RWPE2 (cell line): ENCODE results near the gene TOMM6.

Experiments
- ATAC-seq: fragments of 200-7000 bp; cut with Tn5 transposase; 3 replicates; pipeline ENCODE4 v1.9.1; 2021; ENCODE audit warnings: low read depth
- DNase-seq: peaks from one replicate; pipeline ENCODE4 v3.0.0-alpha.2; 2020; ENCODE audit warnings: low spot score
- H3K27ac ChIP-seq: fragments of 450-650 bp; 2 replicates; pipeline ENCODE4 v1.5.1; 2017; ENCODE audit warnings: mild to moderate bottlenecking; ENCODE audit not compliant: poor library complexity, severe bottlenecking
- H3K27me3 ChIP-seq: fragments of 250-450 bp; sonication (Bioruptor Pico); 2 replicates; pipeline ENCODE4 v1.5.1; 2021; ENCODE audit warnings: mild to moderate bottlenecking, moderate library complexity; ENCODE audit not compliant: insufficient read depth, poor library complexity, severe bottlenecking
- H3K36me3 ChIP-seq: fragments of 250-450 bp; sonication (Bioruptor Pico); 2 replicates; pipeline ENCODE4 v1.5.1; 2020; ENCODE audit warnings: low read depth, mild to moderate bottlenecking, moderate library complexity
- H3K4me1 ChIP-seq: fragments of 250-450 bp; sonication (Bioruptor Pico); 2 replicates; pipeline ENCODE4 v1.5.1; 2021; ENCODE audit warnings: mild to moderate bottlenecking, moderate library complexity; ENCODE audit not compliant: insufficient read depth, poor library complexity, severe bottlenecking
- H3K4me3 ChIP-seq: fragments of 250-450 bp; sonication (Bioruptor Pico); 2 replicates; pipeline ENCODE4 v1.5.1; 2021; ENCODE audit warnings: mild to moderate bottlenecking, moderate library complexity; ENCODE audit not compliant: severe bottlenecking
- H3K9me3 ChIP-seq: fragments of 250-450 bp; sonication (Bioruptor Pico); 2 replicates; pipeline ENCODE4 v1.5.1; 2021; ENCODE audit warnings: mild to moderate bottlenecking, moderate library complexity; ENCODE audit not compliant: severe bottlenecking
- TF ChIP-seq, protein P1 (sequence below): fragments of 450-650 bp; IDR thresholded peaks from one replicate; pipeline ENCODE4 v1.5.1; 2017; ENCODE audit warnings: mild to moderate bottlenecking, moderate library complexity; ENCODE audit not compliant: poor library complexity, severe bottlenecking

The TOMM6 gene

DNA sequence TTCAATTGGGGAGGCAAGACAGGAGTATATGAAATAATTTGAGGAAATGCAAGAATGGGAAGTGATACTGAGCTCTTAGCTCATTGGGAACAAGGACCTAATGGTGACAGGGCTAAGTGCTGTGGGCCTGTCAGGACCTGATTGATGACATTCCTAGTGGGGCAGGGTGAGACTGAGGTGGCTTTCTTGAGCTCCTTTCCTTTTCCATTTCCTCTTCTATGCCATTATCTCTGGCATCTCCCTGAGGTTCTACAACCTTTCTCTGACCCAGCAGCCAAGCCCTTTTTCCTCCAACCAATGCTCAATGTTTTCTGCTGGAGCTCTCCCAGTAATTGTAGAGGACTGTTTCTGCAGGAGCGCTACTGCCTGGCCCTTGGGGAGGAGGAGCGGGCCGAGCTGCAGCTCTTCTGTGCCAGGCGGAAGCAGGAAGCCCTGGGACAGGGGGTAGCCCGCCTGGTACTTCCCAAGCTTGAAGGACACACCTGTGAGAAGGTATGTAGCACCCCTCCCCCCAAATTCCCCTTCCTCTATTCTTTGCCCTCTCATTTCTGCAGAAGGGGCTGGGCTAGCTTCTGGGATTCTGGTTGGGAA, 2.8 kb upstream of the TOMM6 start:
- no peaks in the 10 kb centered on the region for H3K27me3 ChIP-seq
- H3K9me3 ChIP-seq: no peaks in the 10 kb centered on the region
- TF ChIP-seq, protein P1, sequence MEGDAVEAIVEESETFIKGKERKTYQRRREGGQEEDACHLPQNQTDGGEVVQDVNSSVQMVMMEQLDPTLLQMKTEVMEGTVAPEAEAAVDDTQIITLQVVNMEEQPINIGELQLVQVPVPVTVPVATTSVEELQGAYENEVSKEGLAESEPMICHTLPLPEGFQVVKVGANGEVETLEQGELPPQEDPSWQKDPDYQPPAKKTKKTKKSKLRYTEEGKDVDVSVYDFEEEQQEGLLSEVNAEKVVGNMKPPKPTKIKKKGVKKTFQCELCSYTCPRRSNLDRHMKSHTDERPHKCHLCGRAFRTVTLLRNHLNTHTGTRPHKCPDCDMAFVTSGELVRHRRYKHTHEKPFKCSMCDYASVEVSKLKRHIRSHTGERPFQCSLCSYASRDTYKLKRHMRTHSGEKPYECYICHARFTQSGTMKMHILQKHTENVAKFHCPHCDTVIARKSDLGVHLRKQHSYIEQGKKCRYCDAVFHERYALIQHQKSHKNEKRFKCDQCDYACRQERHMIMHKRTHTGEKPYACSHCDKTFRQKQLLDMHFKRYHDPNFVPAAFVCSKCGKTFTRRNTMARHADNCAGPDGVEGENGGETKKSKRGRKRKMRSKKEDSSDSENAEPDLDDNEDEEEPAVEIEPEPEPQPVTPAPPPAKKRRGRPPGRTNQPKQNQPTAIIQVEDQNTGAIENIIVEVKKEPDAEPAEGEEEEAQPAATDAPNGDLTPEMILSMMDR: no peak
- no peak overlapping the region for H3K27ac ChIP-seq
- H3K4me1 ChIP-seq: peaks cover 14% of the 10 kb centered on the region
- H3K4me3 ChIP-seq: no peak overlapping the region
- ATAC-seq (no peak), DNase-seq (no peak)
- H3K36me3 ChIP-seq: peaks cover 12% of the 10 kb centered on the region

DNA sequence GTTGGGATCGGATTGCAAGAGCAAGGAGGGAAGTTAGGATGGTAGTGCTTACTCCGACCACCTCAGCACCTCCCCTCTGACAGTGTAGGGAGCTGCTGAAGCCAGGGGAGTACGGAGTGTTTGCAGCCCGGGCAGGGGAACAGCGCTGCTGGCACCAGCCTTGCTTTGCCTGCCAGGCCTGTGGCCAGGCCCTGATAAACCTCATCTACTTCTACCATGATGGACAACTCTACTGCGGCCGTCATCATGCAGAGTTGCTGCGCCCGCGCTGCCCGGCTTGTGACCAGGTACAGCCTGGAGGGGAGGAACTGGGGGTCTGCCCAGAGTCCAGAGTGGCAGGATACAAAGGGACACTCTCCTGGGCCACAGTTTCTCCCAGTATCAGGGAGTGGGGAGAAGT, 2.2 kb upstream of the TOMM6 start:
- Histone ChIP-seq H3K36me3 (peaks cover 18% of the 10 kb centered on the region), H3K27ac (no peak overlapping the region), H3K9me3 (no peaks in the 10 kb centered on the region), H3K4me3 (no peak overlapping the region), H3K4me1 (peaks cover 14% of the 10 kb centered on the region), H3K27me3 (no peaks in the 10 kb centered on the region)
- no peak for DNase-seq
- TF ChIP-seq, protein P1: no peak
- ATAC-seq: no peak

DNA sequence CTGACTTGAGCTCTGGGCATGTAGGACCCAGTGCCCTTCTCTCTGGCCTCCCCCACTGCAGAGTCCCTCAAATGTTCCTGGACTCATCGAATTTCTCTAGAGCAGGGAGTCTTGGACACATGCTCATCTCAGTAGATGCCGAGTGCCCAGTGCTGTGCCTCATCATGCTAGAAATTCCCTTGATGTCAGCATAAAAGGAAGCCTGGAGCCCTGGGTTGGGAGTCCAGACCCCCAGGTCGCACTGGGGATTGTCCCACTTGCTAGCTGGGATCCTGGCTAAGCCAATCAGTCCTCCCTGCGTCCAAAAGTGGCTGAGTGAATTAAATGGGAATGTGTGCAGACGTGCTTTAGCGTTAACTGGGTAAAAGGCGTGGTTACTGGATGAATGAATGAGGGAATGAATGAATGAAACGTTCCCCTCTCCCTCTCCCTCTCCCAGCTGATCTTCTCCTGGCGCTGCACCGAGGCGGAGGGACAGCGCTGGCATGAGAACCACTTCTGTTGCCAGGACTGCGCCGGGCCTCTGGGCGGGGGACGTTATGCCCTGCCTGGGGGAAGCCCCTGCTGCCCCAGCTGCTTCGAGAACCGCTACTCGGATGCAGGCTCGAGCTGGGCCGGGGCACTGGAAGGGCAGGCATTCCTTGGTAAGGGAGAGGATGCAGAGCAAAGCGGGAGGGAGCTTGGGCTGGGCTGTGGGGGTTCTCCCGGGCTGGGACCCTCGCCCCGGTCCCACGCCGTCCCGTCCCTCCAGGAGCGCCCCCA, 1.6 kb upstream of the TOMM6 start:
- H3K27ac ChIP-seq: peak overlapping the region; percentile 69

DNA sequence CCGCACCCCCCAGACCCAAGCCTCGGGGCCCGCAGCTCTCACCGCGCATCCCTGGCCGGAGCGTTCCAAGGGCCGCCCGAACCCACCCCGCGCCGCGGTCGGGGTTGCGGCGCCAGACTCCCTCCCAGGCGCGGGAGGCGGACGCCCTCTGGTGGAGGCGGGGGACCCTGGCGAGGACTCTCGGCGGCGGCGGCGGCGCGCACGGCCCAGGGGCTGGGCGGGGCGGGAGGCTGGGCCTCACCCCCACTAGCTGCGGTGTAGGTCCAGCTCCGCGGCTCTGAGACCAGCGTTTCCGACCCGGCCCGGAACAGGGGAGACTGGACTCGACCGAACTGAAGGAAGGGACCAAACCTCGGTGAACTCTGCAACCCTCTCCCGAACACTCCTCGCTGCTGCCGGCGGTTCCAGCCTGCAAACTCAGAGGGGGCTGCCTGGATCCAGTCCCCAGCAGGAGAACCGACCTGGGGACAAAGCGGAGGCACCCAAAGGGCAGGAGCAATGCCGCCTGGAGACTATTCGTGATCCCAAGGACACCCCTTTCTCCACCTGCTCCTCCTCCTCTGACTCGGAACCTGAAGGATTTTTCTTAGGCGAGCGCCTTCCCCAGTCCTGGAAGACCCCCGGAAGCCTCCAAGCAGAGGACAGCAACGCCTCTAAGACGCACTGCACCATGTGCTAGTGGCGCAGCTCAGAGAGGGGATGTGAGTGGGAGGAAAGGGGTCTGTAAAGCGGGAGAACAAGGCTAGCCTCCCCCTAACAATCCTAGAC, 859 bp upstream of the TOMM6 start:
- no peaks in the 10 kb centered on the region for H3K9me3 ChIP-seq
- H3K4me1 ChIP-seq: peaks cover 9% of the 10 kb centered on the region
- no peaks in the 10 kb centered on the region for H3K27me3 ChIP-seq
- peaks cover 31% of the 10 kb centered on the region for H3K36me3 ChIP-seq
- DNase-seq (no peak), ATAC-seq (peak; percentile 83)
- H3K4me3 ChIP-seq: peak overlapping the region; percentile 90
- peak overlapping the region; percentile 69 for H3K27ac ChIP-seq
- TF ChIP-seq, protein P1: peak; percentile 84

More for the DNA sequence above, 1.6 kb upstream of the TOMM6 start:
- TF ChIP-seq, protein P1: no peak
- Histone ChIP-seq H3K9me3 (no peaks in the 10 kb centered on the region), H3K4me3 (peak overlapping the region; percentile 90), H3K4me1 (peaks cover 14% of the 10 kb centered on the region), H3K36me3 (peaks cover 24% of the 10 kb centered on the region), H3K27me3 (no peaks in the 10 kb centered on the region)
- DNase-seq (no peak), ATAC-seq (peak; percentile 15)
